ENCODE data around the gene ITGB3BP. TPM values are rescaled to one million over a fixed set of nuclear protein-coding genes. Genes with fewer than 3 reads are reported as not detected.

ITGB3BP gene
- total RNA-seq, 1 donor from 2014 or later: 12.7 TPM

- H3K4me1 Mint-ChIP-seq (ENCODE audit: low read depth, unreplicated experiment): no peaks in the 10 kb centered on the region
- no peaks in the 10 kb centered on the region for H3K27me3 Mint-ChIP-seq (ENCODE audit: unreplicated experiment)
- H3K4me3 Mint-ChIP-seq (ENCODE audit: unreplicated experiment): no peak overlapping the region
- no peak overlapping the region for H3K27ac Mint-ChIP-seq (ENCODE audit: unreplicated experiment)
- no peak for DNase-seq
- no peak for TF ChIP-seq CTCF (IDR thresholded peaks at IDR 0.05; ENCODE audit: partially characterized antibody, unreplicated experiment)
- H3K36me3 Mint-ChIP-seq (ENCODE audit: unreplicated experiment): no peaks in the 10 kb centered on the region
- H3K9me3 Mint-ChIP-seq (ENCODE audit: unreplicated experiment): no peaks in the 10 kb centered on the region
These were observed 10.4 kb downstream of the ITGB3BP start for GRCh38 chr1:63512584-63512983.

DNA sequence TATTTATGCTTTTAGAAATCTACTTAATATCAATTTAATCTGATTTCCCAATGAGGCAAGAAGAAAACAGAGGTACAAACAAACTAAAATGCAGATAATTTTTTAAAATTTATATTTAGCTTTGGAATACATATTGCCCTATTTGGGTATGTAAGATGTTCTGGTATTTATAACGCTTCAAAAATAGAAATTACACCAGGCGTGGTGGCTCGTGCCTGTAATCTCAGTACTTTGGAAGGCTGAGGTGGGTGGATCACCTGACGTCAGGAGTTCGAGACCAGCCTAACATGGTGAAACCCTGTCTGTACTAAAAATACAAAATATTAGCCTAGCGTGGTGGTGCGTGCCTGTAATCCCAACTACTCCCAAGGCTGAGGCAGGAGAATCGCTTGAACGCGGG, 13.3 kb downstream of the ITGB3BP start:
- Mint-ChIP-seq H3K9me3 (ENCODE audit: unreplicated experiment) (no peaks in the 10 kb centered on the region), H3K27me3 (ENCODE audit: unreplicated experiment) (no peaks in the 10 kb centered on the region)

DNA sequence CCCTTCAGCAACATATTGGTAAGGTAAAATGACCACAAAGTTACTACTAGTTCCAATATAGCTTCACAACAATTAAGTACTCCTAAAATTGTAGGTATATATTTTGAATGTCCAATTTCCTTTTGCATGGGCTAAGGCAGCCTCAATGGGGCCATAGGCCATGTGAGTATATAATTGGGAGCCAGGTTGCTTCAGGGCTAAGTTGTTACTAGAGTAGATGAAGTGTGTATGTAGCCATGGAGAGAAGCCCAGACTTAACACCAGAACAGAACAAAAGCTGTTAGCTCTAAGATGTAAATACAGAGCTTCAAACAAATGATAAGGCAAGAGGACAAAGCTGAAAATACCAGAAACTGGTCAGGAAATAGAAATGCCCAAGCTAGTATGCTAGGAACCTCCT, 16.2 kb downstream of the ITGB3BP start:
- H3K9me3 Mint-ChIP-seq (ENCODE audit: unreplicated experiment): no peaks in the 10 kb centered on the region
- H3K27ac Mint-ChIP-seq (ENCODE audit: unreplicated experiment): no peak overlapping the region
- no peaks in the 10 kb centered on the region for H3K4me1 Mint-ChIP-seq (ENCODE audit: low read depth, unreplicated experiment)
- H3K4me3 Mint-ChIP-seq (ENCODE audit: unreplicated experiment): no peak overlapping the region
- H3K27me3 Mint-ChIP-seq (ENCODE audit: unreplicated experiment): no peaks in the 10 kb centered on the region
- no peak for TF ChIP-seq CTCF (IDR thresholded peaks at IDR 0.05; ENCODE audit: partially characterized antibody, unreplicated experiment)
- DNase-seq: no peak
- no peaks in the 10 kb centered on the region for H3K36me3 Mint-ChIP-seq (ENCODE audit: unreplicated experiment)

More for the DNA sequence above, 13.3 kb downstream of the ITGB3BP start:
- no peak for DNase-seq
- Mint-ChIP-seq H3K36me3 (ENCODE audit: unreplicated experiment) (no peaks in the 10 kb centered on the region), H3K27ac (ENCODE audit: unreplicated experiment) (no peak overlapping the region), H3K4me1 (ENCODE audit: low read depth, unreplicated experiment) (no peaks in the 10 kb centered on the region), H3K4me3 (ENCODE audit: unreplicated experiment) (no peak overlapping the region)
- no peak for TF ChIP-seq CTCF (IDR thresholded peaks at IDR 0.05; ENCODE audit: partially characterized antibody, unreplicated experiment)

- TF ChIP-seq CTCF (IDR thresholded peaks at IDR 0.05; ENCODE audit: partially characterized antibody, unreplicated experiment): no peak
- Mint-ChIP-seq H3K4me3 (ENCODE audit: unreplicated experiment) (no peak overlapping the region), H3K27ac (ENCODE audit: unreplicated experiment) (no peak overlapping the region), H3K4me1 (ENCODE audit: low read depth, unreplicated experiment) (no peaks in the 10 kb centered on the region), H3K9me3 (ENCODE audit: unreplicated experiment) (no peaks in the 10 kb centered on the region), H3K36me3 (ENCODE audit: unreplicated experiment) (no peaks in the 10 kb centered on the region), H3K27me3 (ENCODE audit: unreplicated experiment) (no peaks in the 10 kb centered on the region)
- DNase-seq: no peak
These were observed 21.8 kb downstream of the ITGB3BP start for GRCh38 chr1:63501256-63501655.

- TF ChIP-seq CTCF (IDR thresholded peaks at IDR 0.05; ENCODE audit: partially characterized antibody, unreplicated experiment): no peak
- H3K36me3 Mint-ChIP-seq (ENCODE audit: unreplicated experiment): no peaks in the 10 kb centered on the region
- H3K9me3 Mint-ChIP-seq (ENCODE audit: unreplicated experiment): no peaks in the 10 kb centered on the region
- H3K27ac Mint-ChIP-seq (ENCODE audit: unreplicated experiment): no peak overlapping the region
- no peaks in the 10 kb centered on the region for H3K27me3 Mint-ChIP-seq (ENCODE audit: unreplicated experiment)
- DNase-seq: no peak
- H3K4me3 Mint-ChIP-seq (ENCODE audit: unreplicated experiment): no peak overlapping the region
- no peaks in the 10 kb centered on the region for H3K4me1 Mint-ChIP-seq (ENCODE audit: low read depth, unreplicated experiment)
These were observed 24.9 kb downstream of the ITGB3BP start for GRCh38 chr1:63498106-63498505.
